Stomach (tissue), 9 donors: ENCODE measurements around the gene KDM6A. TPM values are rescaled to one million over a fixed set of nuclear protein-coding genes. Genes with fewer than 3 reads are reported as not detected.

ENCODE experiments used
- DNase-seq, 2 donors: peaks; one replicate each; pipeline versions ENCODE4 v3.0.0 to v3.0.0-alpha.2; 2013 to 2019
- H3K27ac ChIP-seq, 5 donors: fragments of 200-600 bp in 4 of 5; sonication (generic) in 4 of 5; one replicate each; pipeline ENCODE4 v1.5.1; 2013 to 2019; ENCODE audit warnings: mild to moderate bottlenecking in 1 of 5, moderate library complexity in 1 of 5
- H3K27me3 ChIP-seq, 3 donors: fragments of 200-600 bp; sonication (generic); one replicate each; pipeline ENCODE4 v1.5.1; 2017 to 2019; ENCODE audit warnings: mixed run types in 1 of 3
- H3K36me3 ChIP-seq, 4 donors: fragments of 200-600 bp; sonication (generic); 1 replicate in 3 of 4; 2 replicates in 1 of 4; pipeline ENCODE4 v1.5.1; 2016 to 2019
- H3K4me1 ChIP-seq, 4 donors: fragments of 200-600 bp; sonication (generic); one replicate each; pipeline ENCODE4 v1.5.1; 2016 to 2019
- H3K4me3 ChIP-seq, 4 donors: fragments of 200-600 bp; sonication (generic) in 3 of 4; one replicate each; pipeline ENCODE4 v1.5.1; 2016 to 2019; ENCODE audit warnings: mild to moderate bottlenecking in 1 of 4
- H3K9me3 ChIP-seq, 4 donors: fragments of 200-600 bp; sonication (generic); one replicate each; pipeline ENCODE4 v1.5.1; 2016 to 2019
- CTCF ChIP-seq, 7 experiments: fragments of 450-650 bp in 4 of 7; fragments of 200-600 bp in 3 of 7; sonication (generic) in 3 of 7; IDR thresholded peaks; one replicate each; pipeline ENCODE4 v1.5.1; 2016 to 2019; ENCODE audit warnings: antibody characterized with exemption in 7 of 7, control low read depth in 2 of 7, mild to moderate bottlenecking in 1 of 7
- EP300 ChIP-seq: sonication (generic); formaldehyde crosslinking; IDR thresholded peaks from one replicate; pipeline ENCODE4 v1.6.1; 2017; ENCODE audit warnings: antibody characterized with exemption
- POLR2A ChIP-seq, 4 donors: fragments of 450-650 bp; IDR thresholded peaks; one replicate each; pipeline ENCODE4 v1.6.1; 2016; ENCODE audit warnings: antibody characterized with exemption in 4 of 4, control low read depth in 2 of 4, mild to moderate bottlenecking in 1 of 4, moderate library complexity in 1 of 4
- POLR2AphosphoS5 ChIP-seq, 3 donors: sonication (generic); formaldehyde crosslinking; IDR thresholded peaks; one replicate each; pipeline ENCODE4 v1.6.1; 2016; ENCODE audit warnings: antibody characterized with exemption in 3 of 3
- WGBS, 5 donors: extraction: QIAGEN DNeasy Blood & Tissue Kit in 3 of 5; methylation state at CpG; one replicate each; pipeline versions ENCODE4 v1.1.5 to v1.1.7; 2013 to 2018; 5-methylcytosine and 5-hydroxymethylcytosine counted together
- intact Hi-C: fragments of 100-400 bp; cut with DNase I; formaldehyde crosslinking; loops from one replicate; pipeline ENCODE4 v1.15.1; 2023; ENCODE audit warnings: low total_unique reads
- polyA plus RNA-seq, 3 donors: library from polyadenylated mRNA; stranded (reverse); fragments of 200-250 nt; gene quantifications; one replicate each; pipeline ENCODE4 v1.2.3, GENCODE V29; 2013
- total RNA-seq, 5 donors: library from RNA; depleted of rRNA; stranded (reverse); fragments of >200 nt; gene quantifications; one replicate each; pipeline versions ENCODE4 v1.1.0 to v1.2.3, GENCODE V29; 2014 to 2016
- donor health status: healthy with polysubstance abuse.
- donor health status: Bipolar disorder and iron deficiency.
- donor health status: healthy.

KDM6A gene
- total and polyA plus RNA-seq, 8 donors = 7.0 to 105 (median 47.3) TPM

GRCh38 chrX:44871114-44871645, 1.8 kb upstream of the KDM6A start:
- no peak for TF ChIP-seq POLR2A (IDR thresholded peaks at IDR 0.05)
- no peak for TF ChIP-seq POLR2AphosphoS5 (IDR thresholded peaks at IDR 0.05)
- no peak for TF ChIP-seq EP300
- no peak for TF ChIP-seq CTCF (IDR thresholded peaks at IDR 0.05)
- no peaks in the 10 kb centered on the region for H3K36me3 ChIP-seq
- 30 to 81% (median 47%) methylated on average over 9 to 16 of the region's 16 CpGs for WGBS, 5 donors
- peak overlapping the region; percentile 70 to 99 (median 82) for H3K4me3 ChIP-seq
- H3K27ac ChIP-seq = peak overlapping the region; percentile 62 to 100 (median 99)
- DNase-seq = peak; percentile 32 to 45
- no peaks in the 10 kb centered on the region for H3K9me3 ChIP-seq
- H3K4me1 ChIP-seq = peaks cover 0 to 28% (median 12%) of the 10 kb centered on the region in 4 donors
- no peaks in the 10 kb centered on the region for H3K27me3 ChIP-seq
- intact Hi-C loops = no loop called here

- Histone ChIP-seq H3K27ac (peak overlapping the region; percentile 87 to 100 (median 99)), H3K27me3 (no peaks in the 10 kb centered on the region), H3K4me3 (peak overlapping the region; percentile 70 to 99 (median 82)), H3K4me1 (peaks cover 0 to 38% (median 18%) of the 10 kb centered on the region in 4 donors), H3K9me3 (no peaks in the 10 kb centered on the region), H3K36me3 (no peaks in the 10 kb centered on the region)
- TF ChIP-seq CTCF (IDR thresholded peaks at IDR 0.05) = no peak
- WGBS, 5 donors = 0 to 4% (median 1%) methylated on average over 5 to 56 of the region's 60 CpGs
- DNase-seq = peak; percentile 61 to 86
- intact Hi-C loops = no loop called here
Observed at GRCh38 chrX:44871931-44872820, 812 bp upstream of the KDM6A start.

- no peaks in the 10 kb centered on the region for H3K27me3 ChIP-seq
- WGBS, 5 donors = 0 to 1% (median 1%) methylated on average over 26 to 97 of the region's 99 CpGs
- no peaks in the 10 kb centered on the region for H3K36me3 ChIP-seq
- peak overlapping the region; percentile 97 to 100 (median 100) for H3K27ac ChIP-seq
- TF ChIP-seq POLR2AphosphoS5 (IDR thresholded peaks at IDR 0.05) = no peak
- TF ChIP-seq CTCF (IDR thresholded peaks at IDR 0.05) = no peak
- no peak for TF ChIP-seq POLR2A (IDR thresholded peaks at IDR 0.05)
- no peak for TF ChIP-seq EP300
- intact Hi-C loops = no loop called here
- peaks cover 0 to 53% (median 28%) of the 10 kb centered on the region in 4 donors for H3K4me1 ChIP-seq
- peak overlapping the region; percentile 70 to 99 (median 82) for H3K4me3 ChIP-seq
- DNase-seq = peak; percentile 58 to 89
- H3K9me3 ChIP-seq = no peaks in the 10 kb centered on the region
Observed at GRCh38 chrX:44873415-44874276, 658 bp downstream of the KDM6A start.
